Peyer's patch (tissue), 4 donors: Measurements from ENCODE around the gene KLHL5. TPM values are rescaled to one million over a fixed set of nuclear protein-coding genes. Genes with fewer than 3 reads are reported as not detected.

Experiments
- DNase-seq, 3 donors: peaks; one replicate each; pipeline ENCODE4 v3.0.0-alpha.2; 2017 to 2019
- H3K27ac ChIP-seq, 4 donors: fragments of 200-600 bp; sonication (generic); one replicate each; pipeline ENCODE4 v1.5.1; 2016 to 2019
- H3K27me3 ChIP-seq, 2 donors: fragments of 200-600 bp; sonication (generic); one replicate each; pipeline ENCODE4 v1.5.1; 2019
- H3K36me3 ChIP-seq, 3 donors: fragments of 200-600 bp; sonication (generic); one replicate each; pipeline ENCODE4 v1.5.1; 2016 to 2019
- H3K4me1 ChIP-seq, 4 donors: fragments of 200-600 bp; sonication (generic); one replicate each; pipeline ENCODE4 v1.5.1; 2016 to 2019
- H3K4me3 ChIP-seq, 4 donors: fragments of 200-600 bp; sonication (generic); 1 replicate in 3 of 4; 2 replicates in 1 of 4; pipeline ENCODE4 v1.5.1; 2016 to 2019; ENCODE audit warnings: mild to moderate bottlenecking in 1 of 4
- H3K9me3 ChIP-seq, 4 donors: fragments of 200-600 bp; sonication (generic); one replicate each; pipeline ENCODE4 v1.5.1; 2016 to 2019; ENCODE audit warnings: mild to moderate bottlenecking in 1 of 4
- POLR2A ChIP-seq, 2 donors: fragments of 450-650 bp; IDR thresholded peaks; one replicate each; pipeline ENCODE4 v1.5.1; 2017; ENCODE audit warnings: antibody characterized with exemption in 2 of 2, mild to moderate bottlenecking in 2 of 2, moderate library complexity in 2 of 2
- total RNA-seq, 4 donors: library from RNA; depleted of rRNA; stranded (reverse); fragments of >200 nt; gene quantifications; one replicate each; pipeline ENCODE4 v1.1.0, GENCODE V29; 2016
- TF ChIP-seq, protein P1 (sequence below), 6 experiments: fragments of 450-650 bp in 4 of 6; fragments of 200-600 bp in 2 of 6; sonication (generic) in 1 of 6; IDR thresholded peaks; one replicate each; pipeline ENCODE4 v1.5.1; 2017 to 2019; ENCODE audit warnings: antibody characterized with exemption in 6 of 6, mild to moderate bottlenecking in 3 of 6, moderate library complexity in 1 of 6

The KLHL5 gene
- total RNA-seq, 4 donors from 2014 or later = 7.2 to 41.3 (median 12.1) TPM

GRCh38 chr4:39023059-39023458 lies 39.0 kb upstream of the KLHL5 start:
- Histone ChIP-seq H3K4me3 (no peak overlapping the region), H3K36me3 (no peaks in the 10 kb centered on the region), H3K27ac (no peak overlapping the region), H3K9me3 (no peaks in the 10 kb centered on the region), H3K4me1 (peaks cover 0 to 3% (median 0%) of the 10 kb centered on the region in 4 donors), H3K27me3 (no peaks in the 10 kb centered on the region)
- TF ChIP-seq, protein P1, sequence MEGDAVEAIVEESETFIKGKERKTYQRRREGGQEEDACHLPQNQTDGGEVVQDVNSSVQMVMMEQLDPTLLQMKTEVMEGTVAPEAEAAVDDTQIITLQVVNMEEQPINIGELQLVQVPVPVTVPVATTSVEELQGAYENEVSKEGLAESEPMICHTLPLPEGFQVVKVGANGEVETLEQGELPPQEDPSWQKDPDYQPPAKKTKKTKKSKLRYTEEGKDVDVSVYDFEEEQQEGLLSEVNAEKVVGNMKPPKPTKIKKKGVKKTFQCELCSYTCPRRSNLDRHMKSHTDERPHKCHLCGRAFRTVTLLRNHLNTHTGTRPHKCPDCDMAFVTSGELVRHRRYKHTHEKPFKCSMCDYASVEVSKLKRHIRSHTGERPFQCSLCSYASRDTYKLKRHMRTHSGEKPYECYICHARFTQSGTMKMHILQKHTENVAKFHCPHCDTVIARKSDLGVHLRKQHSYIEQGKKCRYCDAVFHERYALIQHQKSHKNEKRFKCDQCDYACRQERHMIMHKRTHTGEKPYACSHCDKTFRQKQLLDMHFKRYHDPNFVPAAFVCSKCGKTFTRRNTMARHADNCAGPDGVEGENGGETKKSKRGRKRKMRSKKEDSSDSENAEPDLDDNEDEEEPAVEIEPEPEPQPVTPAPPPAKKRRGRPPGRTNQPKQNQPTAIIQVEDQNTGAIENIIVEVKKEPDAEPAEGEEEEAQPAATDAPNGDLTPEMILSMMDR (IDR thresholded peaks at IDR 0.05) = no peak
- no peak for TF ChIP-seq POLR2A (IDR thresholded peaks at IDR 0.05)
- no peak for DNase-seq

DNA sequence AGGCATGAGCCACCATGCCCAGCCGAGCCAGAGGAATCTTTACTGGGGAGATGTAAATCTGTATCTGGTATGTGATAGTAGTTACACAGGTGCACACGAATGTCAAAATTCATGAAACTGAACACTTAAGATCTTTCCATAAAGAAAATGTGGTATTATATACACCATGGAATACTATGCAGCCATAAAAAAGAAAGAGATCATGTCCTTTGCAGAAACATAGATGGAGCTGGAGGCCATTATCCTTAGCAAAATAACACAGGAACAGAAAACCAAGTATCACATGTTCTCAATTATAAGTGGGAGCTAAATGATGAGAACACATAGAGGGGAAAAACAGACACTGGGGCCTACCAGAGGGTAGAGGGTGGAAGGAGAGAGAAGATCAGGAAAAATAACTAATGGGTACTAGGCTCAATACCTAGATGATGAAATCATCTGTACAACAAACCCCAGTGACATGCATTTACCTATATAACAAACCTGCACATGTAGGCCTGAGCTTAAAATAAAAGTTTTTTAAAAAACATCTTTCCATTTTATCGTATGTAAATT lies 37.6 kb upstream of the KLHL5 start:
- no peak for DNase-seq
- Histone ChIP-seq H3K4me1 (peaks cover 0 to 3% (median 0%) of the 10 kb centered on the region in 4 donors), H3K4me3 (no peak overlapping the region), H3K36me3 (no peaks in the 10 kb centered on the region), H3K27ac (no peak overlapping the region), H3K27me3 (no peaks in the 10 kb centered on the region), H3K9me3 (no peaks in the 10 kb centered on the region)
- TF ChIP-seq, protein P1 (IDR thresholded peaks at IDR 0.05) = no peak
- TF ChIP-seq POLR2A (IDR thresholded peaks at IDR 0.05) = no peak

DNA sequence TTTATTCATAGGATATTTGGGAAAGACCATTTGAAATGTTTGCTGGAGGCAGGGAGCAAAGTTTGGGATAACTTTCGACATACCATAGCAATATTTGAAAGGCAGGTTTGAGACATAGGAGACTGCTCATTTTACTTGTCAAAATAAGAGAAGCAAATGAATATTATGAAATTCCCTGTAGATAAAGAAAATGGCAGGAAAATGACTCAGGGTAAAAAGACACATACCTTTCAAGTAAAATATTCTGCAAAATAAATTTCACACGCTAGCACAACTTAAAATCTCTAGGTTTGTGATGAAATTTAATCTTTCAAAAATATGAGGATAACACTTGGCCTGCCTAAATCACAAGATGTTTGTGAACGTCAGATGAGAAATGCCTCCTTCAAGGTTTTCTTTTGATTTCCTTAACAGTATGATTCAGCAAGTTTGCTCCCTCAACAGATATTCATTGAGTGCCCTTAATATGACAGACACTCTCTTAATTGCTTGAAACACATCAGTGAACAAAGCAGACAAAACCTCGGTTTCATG lies 36.4 kb upstream of the KLHL5 start:
- Histone ChIP-seq H3K9me3 (no peaks in the 10 kb centered on the region), H3K36me3 (no peaks in the 10 kb centered on the region), H3K4me1 (peaks cover 0 to 3% (median 0%) of the 10 kb centered on the region in 4 donors), H3K27me3 (no peaks in the 10 kb centered on the region), H3K4me3 (no peak overlapping the region), H3K27ac (no peak overlapping the region)
- DNase-seq = no peak
- no peak for TF ChIP-seq POLR2A (IDR thresholded peaks at IDR 0.05)
- TF ChIP-seq, protein P1 (IDR thresholded peaks at IDR 0.05) = no peak

GRCh38 chr4:39026096-39026495 lies 35.9 kb upstream of the KLHL5 start:
- Histone ChIP-seq H3K27me3 (no peaks in the 10 kb centered on the region), H3K36me3 (no peaks in the 10 kb centered on the region), H3K4me3 (no peak overlapping the region), H3K9me3 (no peaks in the 10 kb centered on the region), H3K4me1 (peaks cover 0 to 3% (median 0%) of the 10 kb centered on the region in 4 donors), H3K27ac (peak overlapping the region in 1 of 4 donors; percentile 74)
- no peak for DNase-seq
- TF ChIP-seq, protein P1 (IDR thresholded peaks at IDR 0.05) = no peak
- no peak for TF ChIP-seq POLR2A (IDR thresholded peaks at IDR 0.05)

GRCh38 chr4:39029752-39030694 lies 32.0 kb upstream of the KLHL5 start:
- Histone ChIP-seq H3K27ac (peak overlapping the region; percentile 3 to 79 (median 39)), H3K27me3 (no peaks in the 10 kb centered on the region), H3K4me3 (peak overlapping the region in 3 of 4 donors; percentile 23 to 42 (median 36)), H3K36me3 (no peaks in the 10 kb centered on the region), H3K4me1 (peaks cover 0 to 5% (median 4%) of the 10 kb centered on the region in 4 donors), H3K9me3 (no peaks in the 10 kb centered on the region)
- TF ChIP-seq, protein P1 (IDR thresholded peaks at IDR 0.05) = peak in 1 of 6 experiments; percentile 7
- TF ChIP-seq POLR2A (IDR thresholded peaks at IDR 0.05) = no peak
- DNase-seq = peak in 1 of 3 donors; percentile 41
